ENCODE results near the gene TSSK2. TPM values are rescaled to one million over a fixed set of nuclear protein-coding genes. Genes with fewer than 3 reads are reported as not detected.
A peak's percentile ranks its signal among the peaks of the same experiment; 100 is the strongest.

The TSSK2 gene
- total and polyA plus RNA-seq, 2 donors (not counting 3 experiments of a cell fraction or from before 2014, with no cell fraction given) = not detected

- Histone ChIP-seq H3K79me2 (ENCODE audit: control insufficient read depth, insufficient read depth, low read length) (peaks cover 36% of the 10 kb centered on the region), H3K27me3 (ENCODE audit: control insufficient read depth in 2 of 2, insufficient read depth in 2 of 2, low read length in 2 of 2) (no peaks in the 10 kb centered on the region), H3K9ac (replicated peaks; ENCODE audit: extremely low read depth, insufficient read depth, low read length) (peak overlapping the region; percentile 29), H4K20me1 (replicated peaks; ENCODE audit: control insufficient read depth, extremely low read depth, insufficient read depth, low read length) (peaks cover 7% of the 10 kb centered on the region), H3K4me1 (ENCODE audit: control insufficient read depth, extremely low read depth, insufficient read depth, low read length) (peaks cover 9% of the 10 kb centered on the region), H3K27ac (ENCODE audit: insufficient read depth, low read depth, low read length) (no peak overlapping the region), H3K4me2 (ENCODE audit: insufficient read depth, low read length) (peak overlapping the region; percentile 79), H3K4me3 (replicated peaks in 1 of 3; ENCODE audit: insufficient read depth in 1 of 3, low read depth in 1 of 3, low read length in 3 of 3) (peak overlapping the region; percentile 49 to 53 (median 51)), H3K9me1 (replicated peaks; ENCODE audit: control insufficient read depth, extremely low read depth, insufficient read depth, low read length) (no peaks in the 10 kb centered on the region), H2AFZ (ENCODE audit: low read depth, low read length) (peak overlapping the region; percentile 98), H3K9me3 (replicated peaks; ENCODE audit: control insufficient read depth, insufficient read depth, low read length) (no peaks in the 10 kb centered on the region), H3K36me3 (ENCODE audit: control insufficient read depth in 2 of 2, extremely low read depth in 1 of 2, insufficient read depth in 2 of 2, low read length in 2 of 2) (peaks cover 0 to 2% of the 10 kb centered on the region in 2 experiments)
- dilution Hi-C loops (cut with MboI; ENCODE audit: extremely low pct_ligation_motif_present, low sequenced_read_pairs) = no loop called here
- BruUV-seq (replicated peaks) = no TSS peak
- POLR2A ChIA-PET = no interaction called here
- intact Hi-C loops (cut with micrococcal nuclease) = loop anchor here (1.0 to 2.0 kb wide), 2 partner anchors 21 to 38 kb away; partner anchors contain the start of gene ESS2
- TF ChIP-seq POLR2A (IDR thresholded peaks at IDR 0.05; ENCODE audit: low read depth, low read length) (no peak), MYC (IDR thresholded peaks at IDR 0.05; ENCODE audit: low read depth, low read length) (no peak), GATA2 (IDR thresholded peaks at IDR 0.05; ENCODE audit: insufficient read depth, insufficient read length, low read depth, low read length) (no peak), JUN (IDR thresholded peaks at IDR 0.05; ENCODE audit: borderline replicate concordance, insufficient read depth, insufficient read length, low read depth) (no peak), FOS (IDR thresholded peaks at IDR 0.05; ENCODE audit: borderline replicate concordance, insufficient read depth, low read length) (no peak), MAX (IDR thresholded peaks at IDR 0.05; ENCODE audit: insufficient read depth, insufficient read length) (no peak), POLR2AphosphoS5 (IDR thresholded peaks at IDR 0.05; ENCODE audit: insufficient read depth, low read depth, low read length) (no peak)
- FAIRE-seq (no peak), DNase-seq (ENCODE audit: low read depth, low spot score) (no peak)
- CTCF ChIA-PET = interaction anchor here (0.6 to 2.0 kb wide), 3 partner anchors 22 to 507 kb away, joined by 3 to 8 read pairs (median 4); partner anchors contain the start of gene ESS2
These were observed 8.2 kb upstream of the TSSK2 start for GRCh38 chr22:19122752-19123492.
